ENCODE data around the gene FCHSD2.

GRCh38 chr11:73012121-73012863 is 129.8 kb downstream of the FCHSD2 start:
- TF ChIP-seq FOXK2 (IDR thresholded peaks at IDR 0.05) (no peak), SP1 (IDR thresholded peaks at IDR 0.05) (no peak), L3MBTL2 (conservative IDR thresholded peaks at IDR 0.05) (no peak), ARNT (IDR thresholded peaks at IDR 0.05) (no peak), ELF4 (IDR thresholded peaks at IDR 0.05) (no peak), LEF1 (IDR thresholded peaks at IDR 0.05; ENCODE audit: borderline replicate concordance) (no peak), CTBP1 (IDR thresholded peaks at IDR 0.05; ENCODE audit: borderline replicate concordance) (no peak)
